Pancreas (tissue), 10 donors: ENCODE data around the gene FASTK. TPM values are rescaled to one million over a fixed set of nuclear protein-coding genes. Genes with fewer than 3 reads are reported as not detected.

Experiments
- ATAC-seq, 4 donors: fragments of 200-7000 bp; cut with Tn5 transposase; one replicate each; pipeline versions ENCODE4 v1.8.0 to v1.9.1; 2020; ENCODE audit warnings: mild to moderate bottlenecking in 4 of 4, moderate library complexity in 4 of 4
- DNase-seq, 6 donors: peaks; one replicate each; pipeline ENCODE4 v3.0.0-alpha.2; 2020
- FAIRE-seq: peaks from 2 replicates; lab custom pipeline; 2012; peaks lifted over from hg19 to GRCh38; lab: Jason Lieb, UNC
- H3K27ac ChIP-seq, 4 donors: fragments of 200-600 bp; sonication (generic); 1 replicate in 3 of 4; 2 replicates in 1 of 4; pipeline versions ENCODE4 v1.5.0 to v1.8.0; 2020
- H3K27me3 ChIP-seq, 4 donors: fragments of 200-600 bp; one replicate each; pipeline ENCODE4 v1.8.0; 2021
- H3K36me3 ChIP-seq, 3 donors: fragments of 200-600 bp; sonication (generic) in 1 of 3; one replicate each; pipeline versions ENCODE4 v1.5.0 to v1.8.0; 2020 to 2021
- H3K4me1 ChIP-seq, 3 donors: fragments of 200-600 bp; one replicate each; pipeline ENCODE4 v1.8.0; 2021
- H3K4me3 ChIP-seq, 4 donors: fragments of 200-600 bp; sonication (generic) in 2 of 4; one replicate each; pipeline versions ENCODE4 v1.5.0 to v1.8.0; 2020 to 2021
- H3K9me3 ChIP-seq, 4 donors: fragments of 200-600 bp; one replicate each; pipeline ENCODE4 v1.8.0; 2021
- CTCF ChIP-seq, 4 donors: fragments of 200-600 bp; sonication (generic) in 3 of 4; IDR thresholded peaks; one replicate each; pipeline versions ENCODE4 v1.5.0 to v1.8.0; 2021; ENCODE audit warnings: antibody characterized with exemption in 4 of 4
- WGBS, 2 donors: extraction: QIAGEN DNeasy Blood & Tissue Kit; methylation state at CpG; one replicate each; pipeline ENCODE4 v1.1.7; 2013; 5-methylcytosine and 5-hydroxymethylcytosine counted together
- intact Hi-C, 3 donors: fragments of 100-400 bp; cut with DNase I; formaldehyde crosslinking; loops; one replicate each; pipeline versions ENCODE4 v1.11.1 to v1.14.2; 2022
- polyA plus RNA-seq, 2 donors: library from polyadenylated mRNA; stranded (reverse); fragments of 200-250 nt; gene quantifications; one replicate each; pipeline ENCODE4 v1.2.3, GENCODE V29; 2013
- total RNA-seq, 6 donors: library from RNA; stranded (reverse); fragmentation: NEBNext Ultra II Directional in 4 of 6; extraction: Animal tissue kit (Norgen Biotek cat#: 25700) in 4 of 6; gene quantifications; one replicate each; pipeline versions ENCODE4 v1.2.1 to v1.2.4, GENCODE V29; 2021 to 2023
- donor health status: healthy with polysubstance abuse.
- donor health status: DM: no; HTN: no; CAD: no; lungs with moderate emphysema.
- donor health status: DM: no; HTN: no; CAD: no.
- donor health status: control.
- donor health status: control.
- donor health status: Bipolar disorder and iron deficiency.
- donor health status: DM: yes; HTN: yes; CAD: no.
- donor health status: DM: no; HTN: no; CAD: no.
- donor health status: DM: no; HTN: no; CAD: no.
- donor health status: DM: yes; HTN: yes; CAD: no.

Gene FASTK
- total and polyA plus RNA-seq, 8 donors = 23.5 to 265 (median 40.0) TPM

GRCh38 chr7:151068069-151068773 is 12.4 kb downstream of the FASTK start:
- intact Hi-C loops = no loop called here
- Histone ChIP-seq H3K27me3 (no peaks in the 10 kb centered on the region), H3K36me3 (peaks cover 3 to 69% (median 47%) of the 10 kb centered on the region in 3 donors), H3K4me1 (peaks cover 0 to 18% (median 0%) of the 10 kb centered on the region in 3 donors), H3K4me3 (no peak overlapping the region), H3K27ac (no peak overlapping the region), H3K9me3 (no peaks in the 10 kb centered on the region)
- no peak for FAIRE-seq
- no peak for DNase-seq
- no peak for ATAC-seq
- no peak for TF ChIP-seq CTCF (IDR thresholded peaks at IDR 0.05)
- 84 to 87% methylated on average over 12 of the region's 12 CpGs for WGBS, 2 donors

GRCh38 chr7:151066273-151066974 is 14.2 kb downstream of the FASTK start:
- ATAC-seq = no peak
- H3K27me3 ChIP-seq = no peaks in the 10 kb centered on the region
- peaks cover 3 to 60% (median 36%) of the 10 kb centered on the region in 3 donors for H3K36me3 ChIP-seq
- H3K9me3 ChIP-seq = no peaks in the 10 kb centered on the region
- peaks cover 5 to 24% (median 7%) of the 10 kb centered on the region in 3 donors for H3K4me1 ChIP-seq
- intact Hi-C loops = no loop called here
- 90 to 91% methylated on average over 35 to 39 of the region's 39 CpGs for WGBS, 2 donors
- no peak overlapping the region for H3K27ac ChIP-seq
- no peak overlapping the region for H3K4me3 ChIP-seq
- no peak for TF ChIP-seq CTCF (IDR thresholded peaks at IDR 0.05)
- DNase-seq = no peak
- no peak for FAIRE-seq

GRCh38 chr7:151065516-151065915 is 15.1 kb downstream of the FASTK start:
- Histone ChIP-seq H3K9me3 (no peaks in the 10 kb centered on the region), H3K4me3 (no peak overlapping the region), H3K27ac (no peak overlapping the region), H3K36me3 (peaks cover 3 to 51% (median 31%) of the 10 kb centered on the region in 3 donors), H3K4me1 (peaks cover 9 to 26% (median 15%) of the 10 kb centered on the region in 3 donors), H3K27me3 (no peaks in the 10 kb centered on the region)
- WGBS, 2 donors = 64 to 71% methylated on average over 14 of the region's 14 CpGs
- DNase-seq (no peak), FAIRE-seq (no peak), ATAC-seq (no peak)
- no peak for TF ChIP-seq CTCF (IDR thresholded peaks at IDR 0.05)
- intact Hi-C loops = loop anchor here in 1 of 3 donors (2.0 kb wide), 1 partner anchor 13 kb away; no protein-coding TSS in a partner anchor

- Histone ChIP-seq H3K9me3 (no peaks in the 10 kb centered on the region), H3K36me3 (peaks cover 3 to 45% (median 26%) of the 10 kb centered on the region in 3 donors), H3K4me3 (no peak overlapping the region), H3K27ac (no peak overlapping the region), H3K4me1 (peaks cover 9 to 26% (median 15%) of the 10 kb centered on the region in 3 donors), H3K27me3 (no peaks in the 10 kb centered on the region)
- TF ChIP-seq CTCF (IDR thresholded peaks at IDR 0.05) = no peak
- DNase-seq (no peak), ATAC-seq (no peak), FAIRE-seq (no peak)
- intact Hi-C loops = loop anchor here in 1 of 3 donors (2.0 kb wide), 1 partner anchor 14 kb away; no protein-coding TSS in a partner anchor
- 80 to 86% methylated on average over 6 of the region's 6 CpGs for WGBS, 2 donors
These were observed 15.6 kb downstream of the FASTK start for GRCh38 chr7:151064993-151065392.
